Gastrocnemius medialis (tissue), 4 donors: ENCODE data around the gene SLC22A1.

Source experiments
- POLR2A ChIP-seq, 2 donors: fragments of 450-650 bp; IDR thresholded peaks; one replicate each; pipeline ENCODE4 v1.6.1; 2017; ENCODE audit warnings: antibody characterized with exemption in 2 of 2, mild to moderate bottlenecking in 2 of 2, moderate library complexity in 2 of 2
- TF ChIP-seq, protein P1 (sequence below), 5 experiments: fragments of 450-650 bp in 3 of 5; fragments of 200-600 bp in 2 of 5; sonication (generic) in 2 of 5; IDR thresholded peaks in 4 of 5; conservative IDR thresholded peaks in 1 of 5; 1 replicate in 4 of 5; 2 replicates in 1 of 5; pipeline ENCODE4 v1.5.1; 2016 to 2019; ENCODE audit warnings: antibody characterized with exemption in 5 of 5, mild to moderate bottlenecking in 3 of 5, moderate library complexity in 3 of 5

DNA sequence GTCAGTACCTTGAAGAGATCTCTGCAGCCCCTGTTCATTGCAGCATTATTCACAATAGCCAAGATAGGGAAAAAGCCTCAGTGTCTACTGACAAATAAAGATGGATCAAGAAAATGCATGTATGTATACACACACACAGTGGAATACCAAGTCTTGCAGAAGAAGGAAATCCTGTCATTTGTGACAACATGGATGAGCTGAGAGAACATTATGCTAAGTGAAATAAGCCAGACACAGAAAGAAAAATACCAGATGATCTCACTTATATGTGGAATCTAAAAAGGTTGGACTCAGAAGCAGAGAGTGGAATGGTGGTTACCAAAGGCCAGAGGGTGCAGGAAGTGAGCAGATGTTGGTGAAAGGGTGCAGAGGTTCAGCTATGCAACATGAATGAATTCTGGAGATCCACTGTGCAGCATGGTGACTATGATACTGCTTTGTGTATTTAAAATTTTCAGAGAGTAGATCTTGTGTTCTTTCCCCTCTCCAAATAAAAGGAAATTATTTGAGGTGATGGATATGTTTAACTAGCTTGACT is 11.0 kb upstream of the SLC22A1 start:
- TF ChIP-seq, protein P1, sequence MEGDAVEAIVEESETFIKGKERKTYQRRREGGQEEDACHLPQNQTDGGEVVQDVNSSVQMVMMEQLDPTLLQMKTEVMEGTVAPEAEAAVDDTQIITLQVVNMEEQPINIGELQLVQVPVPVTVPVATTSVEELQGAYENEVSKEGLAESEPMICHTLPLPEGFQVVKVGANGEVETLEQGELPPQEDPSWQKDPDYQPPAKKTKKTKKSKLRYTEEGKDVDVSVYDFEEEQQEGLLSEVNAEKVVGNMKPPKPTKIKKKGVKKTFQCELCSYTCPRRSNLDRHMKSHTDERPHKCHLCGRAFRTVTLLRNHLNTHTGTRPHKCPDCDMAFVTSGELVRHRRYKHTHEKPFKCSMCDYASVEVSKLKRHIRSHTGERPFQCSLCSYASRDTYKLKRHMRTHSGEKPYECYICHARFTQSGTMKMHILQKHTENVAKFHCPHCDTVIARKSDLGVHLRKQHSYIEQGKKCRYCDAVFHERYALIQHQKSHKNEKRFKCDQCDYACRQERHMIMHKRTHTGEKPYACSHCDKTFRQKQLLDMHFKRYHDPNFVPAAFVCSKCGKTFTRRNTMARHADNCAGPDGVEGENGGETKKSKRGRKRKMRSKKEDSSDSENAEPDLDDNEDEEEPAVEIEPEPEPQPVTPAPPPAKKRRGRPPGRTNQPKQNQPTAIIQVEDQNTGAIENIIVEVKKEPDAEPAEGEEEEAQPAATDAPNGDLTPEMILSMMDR (IDR thresholded peaks at IDR 0.05 in 4 of 5, conservative IDR thresholded peaks at IDR 0.05 in 1 of 5) = no peak
- TF ChIP-seq POLR2A (IDR thresholded peaks at IDR 0.05) = no peak
